Lower lobe of right lung (tissue), 2 donors: ENCODE measurements around the gene LINC00237. TPM values are rescaled to one million over a fixed set of nuclear protein-coding genes. Genes with fewer than 3 reads are reported as not detected.

ENCODE experiments used
- ATAC-seq, 2 donors: fragments of 200-7000 bp; cut with Tn5 transposase; one replicate each; pipeline ENCODE4 v1.9.1; 2020 to 2022; ENCODE audit warnings: mild to moderate bottlenecking in 2 of 2, moderate library complexity in 2 of 2
- DNase-seq: peaks from one replicate; pipeline ENCODE4 v3.0.0-alpha.2; 2020
- H3K27ac ChIP-seq: fragments of 200-600 bp; one replicate; pipeline ENCODE4 v1.8.0; 2022
- H3K27me3 ChIP-seq: fragments of 200-600 bp; one replicate; pipeline ENCODE4 v1.8.0; 2022; ENCODE audit warnings: low read depth
- H3K36me3 ChIP-seq: fragments of 200-600 bp; one replicate; pipeline ENCODE4 v1.8.0; 2022; ENCODE audit warnings: mild to moderate bottlenecking
- H3K4me1 ChIP-seq: fragments of 200-600 bp; one replicate; pipeline ENCODE4 v1.8.0; 2022
- H3K4me3 ChIP-seq: fragments of 200-600 bp; one replicate; pipeline ENCODE4 v1.8.0; 2022; ENCODE audit warnings: mild to moderate bottlenecking
- H3K9me3 ChIP-seq: fragments of 200-600 bp; one replicate; pipeline ENCODE4 v1.8.0; 2022
- intact Hi-C: fragments of 100-400 bp; cut with DNase I; formaldehyde crosslinking; loops from one replicate; pipeline ENCODE4 v1.11.0; 2022
- total RNA-seq: library from RNA; stranded (reverse); fragmentation: NEBNext Ultra II Directional; extraction: Animal tissue kit (Norgen Biotek cat#: 25700); gene quantifications from one replicate; pipeline ENCODE4 v1.2.1, GENCODE V29; 2021
- TF ChIP-seq, protein P1 (sequence below): fragments of 200-600 bp; IDR thresholded peaks from one replicate; pipeline ENCODE4 v1.8.0; 2022; ENCODE audit warnings: antibody characterized with exemption, mild to moderate bottlenecking
- donor health status: DM: no; HTN: yes; CAD: no; lungs with severe emphysema.

Gene LINC00237
- total RNA-seq, 1 donor from 2014 or later, result not detected

DNA sequence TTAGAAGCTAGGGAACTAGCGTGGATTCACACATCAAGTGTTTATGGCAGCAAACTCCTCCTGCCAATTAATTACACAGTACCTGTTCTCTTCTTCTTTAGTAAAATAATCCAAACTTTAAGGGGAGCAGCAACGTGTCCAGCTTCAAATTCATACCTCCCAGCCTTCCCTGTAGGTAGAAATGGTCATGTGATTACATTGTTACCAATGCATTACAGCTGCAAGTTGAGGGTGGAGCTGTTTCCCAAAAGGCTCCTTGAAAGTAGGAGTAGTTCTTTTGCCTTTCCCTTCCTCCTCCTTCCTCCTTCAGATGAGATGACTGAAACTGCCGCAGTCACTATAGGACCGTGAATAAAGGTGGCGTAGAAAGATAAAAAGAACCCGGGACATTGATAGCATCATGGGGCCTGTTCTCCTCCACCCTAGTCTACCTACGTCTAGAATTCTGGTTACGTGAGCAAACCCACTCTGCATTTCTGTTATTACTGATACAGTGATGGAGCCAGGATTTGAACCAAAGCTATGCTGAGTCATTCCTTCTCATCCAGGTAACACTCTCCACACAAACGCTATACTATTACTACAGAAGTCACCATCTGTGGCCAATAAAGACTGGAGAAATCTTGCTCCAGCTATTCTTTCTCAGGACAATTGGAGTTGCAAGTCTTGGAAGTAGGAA lies 18.2 kb downstream of the LINC00237 start:
- no peak for DNase-seq
- intact Hi-C loops, result no loop called here
- H3K36me3 ChIP-seq, result no peaks in the 10 kb centered on the region
- H3K9me3 ChIP-seq, result no peaks in the 10 kb centered on the region
- H3K4me3 ChIP-seq, result no peak overlapping the region
- no peak for ATAC-seq
- TF ChIP-seq, protein P1, sequence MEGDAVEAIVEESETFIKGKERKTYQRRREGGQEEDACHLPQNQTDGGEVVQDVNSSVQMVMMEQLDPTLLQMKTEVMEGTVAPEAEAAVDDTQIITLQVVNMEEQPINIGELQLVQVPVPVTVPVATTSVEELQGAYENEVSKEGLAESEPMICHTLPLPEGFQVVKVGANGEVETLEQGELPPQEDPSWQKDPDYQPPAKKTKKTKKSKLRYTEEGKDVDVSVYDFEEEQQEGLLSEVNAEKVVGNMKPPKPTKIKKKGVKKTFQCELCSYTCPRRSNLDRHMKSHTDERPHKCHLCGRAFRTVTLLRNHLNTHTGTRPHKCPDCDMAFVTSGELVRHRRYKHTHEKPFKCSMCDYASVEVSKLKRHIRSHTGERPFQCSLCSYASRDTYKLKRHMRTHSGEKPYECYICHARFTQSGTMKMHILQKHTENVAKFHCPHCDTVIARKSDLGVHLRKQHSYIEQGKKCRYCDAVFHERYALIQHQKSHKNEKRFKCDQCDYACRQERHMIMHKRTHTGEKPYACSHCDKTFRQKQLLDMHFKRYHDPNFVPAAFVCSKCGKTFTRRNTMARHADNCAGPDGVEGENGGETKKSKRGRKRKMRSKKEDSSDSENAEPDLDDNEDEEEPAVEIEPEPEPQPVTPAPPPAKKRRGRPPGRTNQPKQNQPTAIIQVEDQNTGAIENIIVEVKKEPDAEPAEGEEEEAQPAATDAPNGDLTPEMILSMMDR, result no peak
- H3K27ac ChIP-seq, result no peak overlapping the region
- H3K27me3 ChIP-seq, result peaks cover 30% of the 10 kb centered on the region
- no peaks in the 10 kb centered on the region for H3K4me1 ChIP-seq

DNA sequence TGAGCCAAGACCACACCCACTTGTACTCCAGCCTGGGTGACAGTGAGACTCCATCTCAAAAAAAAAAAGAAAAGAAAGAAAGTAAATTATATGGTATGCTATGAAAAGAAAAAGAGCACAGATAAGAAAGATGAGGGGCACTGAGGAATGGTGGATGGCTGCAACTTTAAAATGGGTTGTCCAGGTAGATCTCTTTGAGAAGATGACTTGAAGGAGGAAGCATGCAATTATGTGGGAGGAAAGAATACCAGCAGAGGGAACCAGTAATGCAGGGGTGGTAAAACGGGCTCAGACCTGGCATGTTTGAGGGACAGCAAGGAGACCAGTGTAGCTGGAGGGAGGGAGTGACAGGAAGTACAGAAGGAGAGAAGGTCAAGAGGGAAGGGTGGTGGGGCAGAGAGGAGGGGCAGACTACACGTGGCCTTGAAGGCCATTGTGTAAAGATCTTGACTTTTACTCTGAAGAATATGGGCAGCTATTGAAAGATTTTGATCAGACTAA lies 22.3 kb downstream of the LINC00237 start:
- intact Hi-C loops, result no loop called here
- Histone ChIP-seq H3K27ac (no peak overlapping the region), H3K27me3 (peaks cover 18% of the 10 kb centered on the region), H3K4me1 (no peaks in the 10 kb centered on the region), H3K4me3 (no peak overlapping the region), H3K9me3 (no peaks in the 10 kb centered on the region), H3K36me3 (no peaks in the 10 kb centered on the region)
- no peak for ATAC-seq
- TF ChIP-seq, protein P1, result no peak
- DNase-seq, result no peak

DNA sequence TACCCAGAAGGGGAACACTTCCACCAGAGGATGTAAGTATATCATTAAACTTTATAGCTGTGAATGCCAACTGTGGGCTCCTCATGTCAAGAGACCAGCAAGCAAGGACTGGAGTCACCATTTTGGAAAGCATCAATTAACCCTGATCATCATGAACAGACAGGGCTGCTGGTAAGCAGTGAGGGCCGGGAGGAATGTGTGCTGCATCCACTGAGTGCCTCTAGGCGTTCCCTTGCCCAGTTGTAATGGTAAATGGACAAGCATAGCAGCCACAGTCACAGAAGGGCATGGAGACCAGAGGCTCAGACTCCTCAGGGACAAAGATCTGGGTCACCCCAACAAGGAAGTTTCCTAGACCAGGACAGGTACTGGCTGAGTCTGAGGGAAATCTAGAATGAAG lies 23.6 kb downstream of the LINC00237 start:
- TF ChIP-seq, protein P1, result no peak
- Histone ChIP-seq H3K4me3 (no peak overlapping the region), H3K27me3 (peaks cover 19% of the 10 kb centered on the region), H3K27ac (no peak overlapping the region), H3K36me3 (no peaks in the 10 kb centered on the region), H3K9me3 (no peaks in the 10 kb centered on the region), H3K4me1 (no peaks in the 10 kb centered on the region)
- ATAC-seq (no peak), DNase-seq (no peak)
- intact Hi-C loops, result no loop called here

DNA sequence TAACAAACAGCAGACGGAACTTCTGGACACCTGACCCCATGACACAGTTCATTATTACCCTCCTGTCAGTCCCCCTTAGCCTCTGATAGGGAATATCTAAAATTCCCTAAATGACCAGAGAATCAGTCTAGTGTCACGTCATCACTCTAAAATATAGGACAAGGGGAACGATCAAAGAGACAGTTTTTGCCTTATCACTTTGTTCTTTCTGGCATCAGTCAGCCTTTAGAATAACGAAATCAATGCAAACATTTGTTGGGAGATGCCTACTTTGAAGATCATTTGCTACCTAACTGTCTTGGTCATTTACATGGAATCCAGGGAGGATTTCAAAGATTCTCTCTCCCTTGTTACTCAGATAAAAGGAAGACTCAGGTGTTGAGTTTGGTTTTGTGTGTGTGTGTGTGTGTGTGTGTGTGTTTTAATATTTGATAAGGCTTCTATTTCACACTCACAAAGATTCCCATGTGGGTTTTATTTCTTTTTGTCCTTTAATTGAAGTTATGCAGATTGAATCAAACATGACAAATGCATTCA lies 28.3 kb downstream of the LINC00237 start:
- no peaks in the 10 kb centered on the region for H3K4me1 ChIP-seq
- TF ChIP-seq, protein P1, result no peak

DNA sequence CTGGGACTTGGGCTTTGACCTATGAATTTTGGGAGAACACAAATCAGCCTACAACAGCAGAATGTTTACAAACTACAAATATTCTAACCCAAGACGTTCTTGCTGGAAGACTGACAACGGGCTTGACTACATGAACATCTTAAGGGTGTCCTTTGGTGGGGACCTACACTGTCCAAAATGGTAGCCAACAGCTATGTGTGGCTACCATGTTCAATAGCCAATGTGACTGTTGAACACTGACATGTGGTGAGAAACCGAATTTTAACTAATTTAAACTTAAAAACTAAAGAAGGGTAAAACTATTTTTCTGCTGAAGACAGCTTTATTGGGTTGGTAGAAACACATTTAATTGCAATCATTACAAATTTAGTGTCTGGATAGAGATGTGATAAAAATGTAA lies 30.1 kb downstream of the LINC00237 start:
- DNase-seq (no peak), ATAC-seq (no peak)
- Histone ChIP-seq H3K4me3 (no peak overlapping the region), H3K9me3 (no peaks in the 10 kb centered on the region), H3K36me3 (no peaks in the 10 kb centered on the region), H3K4me1 (no peaks in the 10 kb centered on the region), H3K27me3 (peaks cover 26% of the 10 kb centered on the region), H3K27ac (no peak overlapping the region)
- TF ChIP-seq, protein P1, result no peak
- intact Hi-C loops, result no loop called here

More for the DNA sequence above, 28.3 kb downstream of the LINC00237 start:
- DNase-seq (no peak), ATAC-seq (no peak)
- no peak overlapping the region for H3K4me3 ChIP-seq
- H3K27ac ChIP-seq, result no peak overlapping the region
- peaks cover 25% of the 10 kb centered on the region for H3K27me3 ChIP-seq
- intact Hi-C loops, result no loop called here
- no peaks in the 10 kb centered on the region for H3K36me3 ChIP-seq
- no peaks in the 10 kb centered on the region for H3K9me3 ChIP-seq
